HG03521 (cell line): ENCODE measurements around the gene GALNT12.

Source experiments
- ATAC-seq: cut with Tn5 transposase; IDR thresholded peaks from one replicate; pipeline ENCODE4 v1.9.1; 2021; ENCODE audit warnings: mild to moderate bottlenecking, moderate library complexity; ENCODE audit not compliant: unreplicated experiment

The GALNT12 gene

GRCh38 chr9:98899408-98900056, 92.1 kb downstream of the GALNT12 start:
- ATAC-seq: no peak
